Neural progenitor cell (in vitro differentiated cells): Measurements from ENCODE around the gene PDIA2. TPM values are rescaled to one million over a fixed set of nuclear protein-coding genes. Genes with fewer than 3 reads are reported as not detected.
"Not testable (repeated sequence)": the region's sequence is repeated elsewhere in the genome, so short reads cannot be mapped to it uniquely, and the experiment has no call there.

Source experiments
- DNase-seq: peaks from one replicate; pipeline ENCODE4 v3.0.0-alpha.2; 2016; ENCODE audit warnings: low spot score
- H2AFZ ChIP-seq: fragments of 200-600 bp; sonication (generic); replicated peaks from 2 replicates; pipeline ENCODE4 v1.6.1; 2016; ENCODE audit warnings: antibody characterized with exemption
- H3F3A ChIP-seq: fragments of 200-600 bp; sonication (generic); 2 replicates; pipeline ENCODE4 v1.6.1; 2016; ENCODE audit warnings: antibody characterized with exemption, low read depth
- H3K27ac ChIP-seq: fragments of 200-600 bp; sonication (generic); 2 replicates; pipeline ENCODE4 v1.5.1; 2016; ENCODE audit warnings: mild to moderate bottlenecking
- H3K27me3 ChIP-seq: fragments of 200-600 bp; sonication (generic); 2 replicates; pipeline ENCODE4 v1.6.1; 2016; ENCODE audit warnings: mild to moderate bottlenecking, moderate library complexity
- H3K36me3 ChIP-seq: fragments of 200-600 bp; sonication (generic); 2 replicates; pipeline ENCODE4 v1.5.1; 2016
- H3K4me1 ChIP-seq: fragments of 200-600 bp; sonication (generic); 2 replicates; pipeline ENCODE4 v1.6.1; 2016; ENCODE audit warnings: mixed run types
- H3K4me2 ChIP-seq: fragments of 200-600 bp; sonication (generic); 2 replicates; pipeline ENCODE4 v1.6.1; 2016
- H3K4me3 ChIP-seq: fragments of 200-600 bp; sonication (generic); 2 replicates; pipeline ENCODE4 v1.5.1; 2016
- H3K79me2 ChIP-seq: fragments of 200-600 bp; sonication (generic); 2 replicates; pipeline ENCODE4 v1.6.1; 2016; ENCODE audit warnings: low read depth
- H3K9ac ChIP-seq: fragments of 200-600 bp; sonication (generic); 2 replicates; pipeline ENCODE4 v1.6.1; 2016
- H3K9me3 ChIP-seq: fragments of 200-600 bp; sonication (generic); 2 replicates; pipeline ENCODE4 v1.5.1; 2016; ENCODE audit warnings: low read depth
- H4K20me1 ChIP-seq: fragments of 200-600 bp; sonication (generic); 2 replicates; pipeline ENCODE4 v1.6.1; 2016; ENCODE audit warnings: low read depth
- H3K27ac Mint-ChIP-seq: 3 replicates; pipeline ENCODE4 v1.8.0; 2021; ENCODE audit warnings: mixed read lengths
- H3K27me3 Mint-ChIP-seq: 2 replicates; pipeline ENCODE4 v1.8.0; 2022; ENCODE audit warnings: low read depth, mild to moderate bottlenecking, inconsistent platforms, moderate library complexity, mixed read lengths; ENCODE audit not compliant: insufficient read depth
- H3K36me3 Mint-ChIP-seq: 3 replicates; pipeline ENCODE4 v1.8.0; 2021; ENCODE audit warnings: mixed read lengths
- H3K4me1 Mint-ChIP-seq: 3 replicates; pipeline ENCODE4 v1.8.0; 2021; ENCODE audit warnings: mixed read lengths
- H3K4me3 Mint-ChIP-seq: 3 replicates; pipeline ENCODE4 v1.8.0; 2021; ENCODE audit warnings: mild to moderate bottlenecking, moderate library complexity, mixed read lengths
- H3K9me3 Mint-ChIP-seq: 3 replicates; pipeline ENCODE4 v1.8.0; 2020; ENCODE audit warnings: mixed read lengths
- EZH2 ChIP-seq: fragments of 200-600 bp; sonication (generic); IDR thresholded peaks from 2 replicates; pipeline ENCODE4 v1.6.1; 2017; ENCODE audit warnings: antibody characterized with exemption, mild to moderate bottlenecking, moderate library complexity
- EZH2phosphoT487 ChIP-seq: fragments of 200-600 bp; sonication (generic); IDR thresholded peaks from 2 replicates; pipeline ENCODE4 v1.6.1; 2017; ENCODE audit warnings: antibody characterized with exemption
- total RNA-seq: library from RNA; depleted of rRNA; stranded (reverse); fragments of >200 nt; gene quantifications from 2 replicates; pipeline ENCODE4 v1.2.3, GENCODE V29; 2015; ENCODE audit warnings: low replicate concordance
- TF ChIP-seq, protein P1 (sequence below): fragments of 200-600 bp; sonication (generic); IDR thresholded peaks from 2 replicates; pipeline ENCODE4 v1.5.1; 2017; ENCODE audit warnings: antibody characterized with exemption, mild to moderate bottlenecking

PDIA2 gene
- total RNA-seq, 1 donor from 2014 or later: not detected

GRCh38 chr16:324451-325334 lies 41.7 kb downstream of the PDIA2 start:
- Histone ChIP-seq H3K27me3 (no peaks in the 10 kb centered on the region), H3K4me3 (no peak overlapping the region), H2AFZ (no peak overlapping the region), H3K36me3 (no peaks in the 10 kb centered on the region), H3F3A (no peaks in the 10 kb centered on the region), H3K9ac (no peak overlapping the region), H3K79me2 (peaks cover 77% of the 10 kb centered on the region), H3K27ac (peak overlapping the region; percentile 53), H3K4me2 (no peak overlapping the region), H3K9me3 (no peaks in the 10 kb centered on the region), H4K20me1 (peaks cover 79% of the 10 kb centered on the region), H3K4me1 (peaks cover 5% of the 10 kb centered on the region)
- TF ChIP-seq EZH2phosphoT487: no peak
- TF ChIP-seq EZH2: no peak
- TF ChIP-seq, protein P1, sequence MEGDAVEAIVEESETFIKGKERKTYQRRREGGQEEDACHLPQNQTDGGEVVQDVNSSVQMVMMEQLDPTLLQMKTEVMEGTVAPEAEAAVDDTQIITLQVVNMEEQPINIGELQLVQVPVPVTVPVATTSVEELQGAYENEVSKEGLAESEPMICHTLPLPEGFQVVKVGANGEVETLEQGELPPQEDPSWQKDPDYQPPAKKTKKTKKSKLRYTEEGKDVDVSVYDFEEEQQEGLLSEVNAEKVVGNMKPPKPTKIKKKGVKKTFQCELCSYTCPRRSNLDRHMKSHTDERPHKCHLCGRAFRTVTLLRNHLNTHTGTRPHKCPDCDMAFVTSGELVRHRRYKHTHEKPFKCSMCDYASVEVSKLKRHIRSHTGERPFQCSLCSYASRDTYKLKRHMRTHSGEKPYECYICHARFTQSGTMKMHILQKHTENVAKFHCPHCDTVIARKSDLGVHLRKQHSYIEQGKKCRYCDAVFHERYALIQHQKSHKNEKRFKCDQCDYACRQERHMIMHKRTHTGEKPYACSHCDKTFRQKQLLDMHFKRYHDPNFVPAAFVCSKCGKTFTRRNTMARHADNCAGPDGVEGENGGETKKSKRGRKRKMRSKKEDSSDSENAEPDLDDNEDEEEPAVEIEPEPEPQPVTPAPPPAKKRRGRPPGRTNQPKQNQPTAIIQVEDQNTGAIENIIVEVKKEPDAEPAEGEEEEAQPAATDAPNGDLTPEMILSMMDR: no peak
- H3K36me3 Mint-ChIP-seq: no peaks in the 10 kb centered on the region
- H3K4me3 Mint-ChIP-seq: no peak overlapping the region
- no peaks in the 10 kb centered on the region for H3K9me3 Mint-ChIP-seq
- H3K27me3 Mint-ChIP-seq: no peaks in the 10 kb centered on the region
- H3K4me1 Mint-ChIP-seq: peaks cover 5% of the 10 kb centered on the region
- no peak for DNase-seq
- H3K27ac Mint-ChIP-seq: no peak overlapping the region

GRCh38 chr16:325375-326145 lies 42.6 kb downstream of the PDIA2 start:
- Mint-ChIP-seq H3K36me3 (no peaks in the 10 kb centered on the region), H3K9me3 (no peaks in the 10 kb centered on the region), H3K27ac (no peak overlapping the region), H3K4me3 (no peak overlapping the region), H3K4me1 (peaks cover 9% of the 10 kb centered on the region), H3K27me3 (no peaks in the 10 kb centered on the region)
- Histone ChIP-seq H3K79me2 (peaks cover 77% of the 10 kb centered on the region), H3K4me3 (no peak overlapping the region), H3K27ac (no peak overlapping the region), H4K20me1 (peaks cover 77% of the 10 kb centered on the region), H3K36me3 (no peaks in the 10 kb centered on the region), H3K4me1 (peaks cover 5% of the 10 kb centered on the region), H3K27me3 (no peaks in the 10 kb centered on the region), H3F3A (no peaks in the 10 kb centered on the region), H3K9ac (no peak overlapping the region), H3K4me2 (no peak overlapping the region), H2AFZ (no peak overlapping the region), H3K9me3 (no peaks in the 10 kb centered on the region)
- no peak for DNase-seq
- TF ChIP-seq EZH2phosphoT487 (no peak), EZH2 (no peak)
- TF ChIP-seq, protein P1: no peak

GRCh38 chr16:330741-331140 lies 47.8 kb downstream of the PDIA2 start:
- no peak overlapping the region for H3K4me2 ChIP-seq
- H3K27ac ChIP-seq: no peak overlapping the region
- no peak overlapping the region for H3K9ac ChIP-seq
- no peak for DNase-seq
- H3K79me2 ChIP-seq: peaks cover 93% of the 10 kb centered on the region
- no peak overlapping the region for H3K4me3 ChIP-seq
- Mint-ChIP-seq H3K27me3 (peaks cover 2% of the 10 kb centered on the region), H3K9me3 (no peaks in the 10 kb centered on the region), H3K4me3 (no peak overlapping the region), H3K27ac (peak overlapping the region; percentile 50), H3K4me1 (peaks cover 29% of the 10 kb centered on the region), H3K36me3 (no peaks in the 10 kb centered on the region)
- H2AFZ ChIP-seq: no peak overlapping the region
- H3F3A ChIP-seq: peaks cover 17% of the 10 kb centered on the region
- no peaks in the 10 kb centered on the region for H3K9me3 ChIP-seq
- TF ChIP-seq, protein P1: no peak
- no peak for TF ChIP-seq EZH2
- no peak for TF ChIP-seq EZH2phosphoT487
- peaks cover 56% of the 10 kb centered on the region for H4K20me1 ChIP-seq
- H3K4me1 ChIP-seq: peaks cover 3% of the 10 kb centered on the region
- no peaks in the 10 kb centered on the region for H3K27me3 ChIP-seq
- H3K36me3 ChIP-seq: no peaks in the 10 kb centered on the region

DNA sequence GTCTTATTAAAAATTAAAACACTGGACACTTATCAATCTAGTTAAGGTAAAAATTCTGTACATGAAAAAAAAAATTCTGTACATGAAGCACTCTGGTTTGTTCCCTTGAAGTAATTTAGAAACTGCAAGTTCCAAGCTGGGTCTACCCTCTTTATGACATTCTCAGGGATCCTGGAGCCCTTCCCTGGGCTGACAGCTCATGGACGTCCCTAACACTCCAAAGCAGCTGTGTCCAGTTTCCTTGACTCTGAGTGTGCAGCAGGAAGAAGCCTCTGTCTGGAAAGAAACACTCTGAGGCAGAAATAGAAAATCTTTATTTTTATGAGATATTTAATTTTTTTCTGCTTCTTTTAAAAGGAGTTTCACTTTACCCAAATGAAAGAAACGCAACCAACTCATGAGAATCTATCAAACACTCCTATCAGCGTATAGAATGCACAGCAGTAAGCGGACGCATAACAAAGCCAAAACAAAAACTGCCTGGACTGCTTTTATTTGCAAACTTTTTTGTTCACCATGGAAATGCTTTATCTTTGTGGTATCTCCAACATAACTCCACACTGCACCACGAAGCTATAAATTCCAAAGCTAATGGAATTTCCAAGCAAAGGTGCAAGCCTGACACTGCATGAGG lies 48.3 kb downstream of the PDIA2 start:
- H3K9ac ChIP-seq, H3K4me1 ChIP-seq, H3K27me3 Mint-ChIP-seq, H3K27ac ChIP-seq, H3K4me2 ChIP-seq, H3K27me3 ChIP-seq, DNase-seq, H3K36me3 ChIP-seq, H3K4me3 ChIP-seq, H3K9me3 ChIP-seq, H2AFZ ChIP-seq, H3K9me3 Mint-ChIP-seq, H3K4me3 Mint-ChIP-seq, H3K36me3 Mint-ChIP-seq: not testable (repeated sequence)
- Histone ChIP-seq H3K79me2 (peaks cover 94% of the 10 kb centered on the region), H3F3A (peaks cover 17% of the 10 kb centered on the region), H4K20me1 (peaks cover 50% of the 10 kb centered on the region)
- Mint-ChIP-seq H3K4me1 (peaks cover 29% of the 10 kb centered on the region), H3K27ac (peak overlapping the region; percentile 50)
